C4-2B (cell line): ENCODE results near the gene HOXB7.

Experiments used
- CTCF ChIP-seq: fragments of 450-650 bp; conservative IDR thresholded peaks from 2 replicates; pipeline ENCODE4 v1.5.1; 2017; ENCODE audit warnings: mild to moderate bottlenecking
- ZFX ChIP-seq: fragments of 450-650 bp; IDR thresholded peaks from 2 replicates; pipeline ENCODE4 v1.6.1; 2017

- TF ChIP-seq ZFX (no peak), CTCF (no peak)
Measured at GRCh38 chr17:48601207-48601538, 9.6 kb downstream of the HOXB7 start.
